Measurements from ENCODE around the gene NSD1.

NSD1 gene, protein sequence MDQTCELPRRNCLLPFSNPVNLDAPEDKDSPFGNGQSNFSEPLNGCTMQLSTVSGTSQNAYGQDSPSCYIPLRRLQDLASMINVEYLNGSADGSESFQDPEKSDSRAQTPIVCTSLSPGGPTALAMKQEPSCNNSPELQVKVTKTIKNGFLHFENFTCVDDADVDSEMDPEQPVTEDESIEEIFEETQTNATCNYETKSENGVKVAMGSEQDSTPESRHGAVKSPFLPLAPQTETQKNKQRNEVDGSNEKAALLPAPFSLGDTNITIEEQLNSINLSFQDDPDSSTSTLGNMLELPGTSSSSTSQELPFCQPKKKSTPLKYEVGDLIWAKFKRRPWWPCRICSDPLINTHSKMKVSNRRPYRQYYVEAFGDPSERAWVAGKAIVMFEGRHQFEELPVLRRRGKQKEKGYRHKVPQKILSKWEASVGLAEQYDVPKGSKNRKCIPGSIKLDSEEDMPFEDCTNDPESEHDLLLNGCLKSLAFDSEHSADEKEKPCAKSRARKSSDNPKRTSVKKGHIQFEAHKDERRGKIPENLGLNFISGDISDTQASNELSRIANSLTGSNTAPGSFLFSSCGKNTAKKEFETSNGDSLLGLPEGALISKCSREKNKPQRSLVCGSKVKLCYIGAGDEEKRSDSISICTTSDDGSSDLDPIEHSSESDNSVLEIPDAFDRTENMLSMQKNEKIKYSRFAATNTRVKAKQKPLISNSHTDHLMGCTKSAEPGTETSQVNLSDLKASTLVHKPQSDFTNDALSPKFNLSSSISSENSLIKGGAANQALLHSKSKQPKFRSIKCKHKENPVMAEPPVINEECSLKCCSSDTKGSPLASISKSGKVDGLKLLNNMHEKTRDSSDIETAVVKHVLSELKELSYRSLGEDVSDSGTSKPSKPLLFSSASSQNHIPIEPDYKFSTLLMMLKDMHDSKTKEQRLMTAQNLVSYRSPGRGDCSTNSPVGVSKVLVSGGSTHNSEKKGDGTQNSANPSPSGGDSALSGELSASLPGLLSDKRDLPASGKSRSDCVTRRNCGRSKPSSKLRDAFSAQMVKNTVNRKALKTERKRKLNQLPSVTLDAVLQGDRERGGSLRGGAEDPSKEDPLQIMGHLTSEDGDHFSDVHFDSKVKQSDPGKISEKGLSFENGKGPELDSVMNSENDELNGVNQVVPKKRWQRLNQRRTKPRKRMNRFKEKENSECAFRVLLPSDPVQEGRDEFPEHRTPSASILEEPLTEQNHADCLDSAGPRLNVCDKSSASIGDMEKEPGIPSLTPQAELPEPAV (N-terminal part only)

DNA sequence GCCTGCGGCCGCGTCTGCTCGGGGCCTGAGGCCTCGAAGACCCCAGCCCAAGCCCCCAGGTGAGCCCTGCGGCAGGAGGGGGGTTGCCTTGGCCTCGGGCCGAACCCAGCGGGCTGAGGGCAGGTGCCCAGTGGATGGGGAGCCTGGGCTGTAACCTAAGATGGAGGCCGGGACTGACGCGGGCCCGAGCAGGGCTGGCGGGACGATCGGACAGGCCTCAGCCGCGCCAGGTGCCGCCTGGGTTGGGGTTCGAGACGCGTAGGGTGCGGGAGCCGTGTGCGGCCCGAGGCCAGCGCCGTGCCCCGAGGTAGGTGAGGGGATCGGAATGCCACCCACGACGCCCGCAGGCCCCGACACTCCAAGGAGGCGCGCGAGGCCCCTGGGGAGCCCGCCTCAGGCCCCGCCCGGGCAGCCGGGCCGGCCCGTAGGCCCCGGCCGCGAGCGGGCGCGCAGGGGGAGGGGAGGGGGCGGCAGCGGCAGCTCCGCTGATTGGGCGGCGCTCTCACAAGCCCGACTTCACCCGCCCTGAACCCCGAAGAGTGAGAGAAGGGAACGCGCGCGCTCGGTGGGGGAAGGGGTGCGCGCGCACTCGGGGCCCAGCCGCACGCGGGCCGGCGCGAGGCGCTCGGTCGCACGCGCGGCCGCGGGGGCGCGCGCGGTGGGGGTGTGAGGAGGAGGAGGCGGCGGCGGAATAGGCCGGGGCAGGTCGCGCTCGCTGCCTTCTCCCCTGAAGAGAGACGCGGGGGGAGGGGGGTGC, at the start of gene NSD1:
NSD1 (plus strand) TSS at position 678 of the 757 bp plus-strand sequence. CDS start 1,331 bp downstream, outside the sequence.
- DNase-seq: no peak

DNA sequence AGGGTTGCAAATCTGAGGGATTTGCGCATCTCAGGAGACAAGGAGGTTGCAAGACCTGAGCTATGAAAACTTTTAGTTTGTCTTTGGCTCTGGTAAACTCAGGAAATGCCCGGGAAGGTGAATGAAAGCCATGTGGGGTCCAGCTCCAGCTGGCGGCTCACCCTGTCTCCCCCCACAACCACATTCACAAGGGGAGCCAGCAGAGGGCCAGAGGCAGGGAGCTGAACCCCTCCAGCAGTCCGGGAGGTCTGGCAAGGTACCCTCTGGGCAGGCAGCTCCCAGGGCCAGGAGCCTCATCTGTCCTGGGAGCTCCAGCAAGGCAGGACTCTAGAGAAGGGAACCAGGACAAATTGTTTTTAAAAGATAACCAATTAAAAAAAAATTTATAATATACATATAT, 49.4 kb upstream of the NSD1 start:
- no peak for DNase-seq

DNA sequence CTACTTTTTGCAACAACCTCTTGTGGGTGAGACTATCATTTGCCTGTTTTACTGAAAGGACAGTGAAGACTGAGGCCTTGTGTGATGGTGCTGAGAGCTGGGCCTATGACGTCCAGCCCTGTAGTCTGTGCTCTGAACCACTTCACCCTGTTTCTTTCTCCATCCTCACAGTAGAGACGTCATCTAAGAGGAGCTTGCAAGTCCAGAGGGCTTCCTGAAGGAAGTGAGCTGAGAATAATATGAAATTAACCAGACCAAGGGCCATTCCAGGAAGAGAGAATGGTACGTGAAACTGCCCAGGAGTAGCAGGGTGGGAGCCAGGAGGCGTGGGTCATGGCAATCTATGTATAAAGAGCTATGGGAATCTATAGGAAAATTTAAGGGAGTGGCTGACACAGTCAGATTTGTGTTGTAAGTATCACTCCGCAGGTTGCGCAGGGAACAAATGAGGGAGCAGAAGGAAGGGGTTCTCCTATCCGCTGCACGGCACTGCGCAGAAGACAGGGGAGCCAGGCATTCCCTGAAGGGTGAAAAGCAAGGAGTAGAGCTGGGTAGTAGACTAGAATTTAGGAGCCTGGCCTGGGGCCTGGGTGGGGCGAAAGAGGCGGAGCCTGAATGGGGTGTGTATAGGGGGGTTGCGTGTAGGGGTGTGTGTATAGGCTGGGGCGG, 47.5 kb upstream of the NSD1 start:
- no peak for DNase-seq

DNA sequence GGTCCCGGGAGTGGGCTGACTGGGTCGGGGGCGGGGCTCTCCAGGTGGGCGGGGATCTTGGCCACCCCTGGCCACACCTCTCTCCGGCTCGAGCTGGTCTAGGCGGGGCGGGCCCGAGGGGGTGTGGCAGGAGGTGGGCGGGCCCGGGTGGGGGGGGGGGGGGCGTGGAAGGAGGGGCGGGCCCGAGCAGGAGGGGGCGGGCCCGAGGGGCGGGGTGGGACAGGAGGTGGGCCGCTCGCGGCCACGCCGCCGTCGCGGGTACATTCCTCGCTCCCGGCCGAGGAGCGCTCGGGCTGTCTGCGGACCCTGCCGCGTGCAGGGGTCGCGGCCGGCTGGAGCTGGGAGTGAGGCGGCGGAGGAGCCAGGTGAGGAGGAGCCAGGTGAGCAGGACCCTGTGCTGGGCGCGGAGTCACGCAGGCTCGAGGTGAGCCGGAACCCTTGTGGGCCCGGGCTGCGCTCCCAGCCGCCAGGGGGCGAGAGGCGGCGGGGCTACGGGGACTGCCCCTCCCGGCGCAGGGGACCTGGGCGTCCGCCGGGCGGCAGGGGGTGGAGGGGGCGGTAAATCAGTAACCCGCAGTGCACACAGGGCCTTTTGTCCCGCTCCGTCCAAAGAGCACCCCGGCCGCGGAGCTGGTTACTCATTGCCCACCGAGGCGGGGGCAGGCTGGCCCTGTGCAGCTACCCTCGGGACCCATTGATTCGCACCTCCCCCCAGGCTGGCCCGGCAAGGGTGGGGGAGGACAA, 46.7 kb upstream of the NSD1 start, which contains the start of gene FGFR4:
FGFR4 (plus strand) TSS at position 262 of the 744 bp plus-strand sequence. CDS start 2,688 bp downstream, outside the sequence.
- peak; percentile 61 for DNase-seq

DNA sequence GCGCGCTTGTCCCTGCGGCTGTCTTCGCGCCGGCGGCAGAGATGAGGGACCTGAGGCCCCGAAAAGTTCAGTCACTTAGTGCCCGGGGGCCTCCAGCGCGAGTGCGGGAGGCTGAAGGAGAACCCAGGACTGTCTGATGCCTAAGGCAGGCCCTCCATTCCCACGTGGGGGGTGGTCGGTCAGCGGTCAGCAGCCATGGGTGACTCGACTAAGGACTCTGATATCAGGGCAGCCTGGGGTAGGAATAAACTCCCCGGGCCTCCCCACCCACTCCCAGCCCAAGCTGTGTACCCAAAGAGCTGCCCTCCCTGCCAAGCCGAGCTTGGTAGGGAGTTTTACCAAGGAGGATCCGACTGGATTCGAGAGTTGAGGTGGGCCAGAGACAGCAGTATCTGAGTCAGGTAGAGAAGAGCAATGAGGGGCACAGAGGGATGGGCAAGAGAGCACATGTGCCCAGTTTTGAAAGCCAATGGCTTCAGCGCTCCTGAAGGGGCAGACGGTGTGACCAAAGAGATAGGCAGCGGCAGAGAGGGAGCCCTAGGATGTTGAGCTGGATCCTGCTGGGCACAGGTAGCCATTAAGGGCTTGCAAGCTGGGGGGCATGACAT, 46.1 kb upstream of the NSD1 start:
- DNase-seq: no peak

DNA sequence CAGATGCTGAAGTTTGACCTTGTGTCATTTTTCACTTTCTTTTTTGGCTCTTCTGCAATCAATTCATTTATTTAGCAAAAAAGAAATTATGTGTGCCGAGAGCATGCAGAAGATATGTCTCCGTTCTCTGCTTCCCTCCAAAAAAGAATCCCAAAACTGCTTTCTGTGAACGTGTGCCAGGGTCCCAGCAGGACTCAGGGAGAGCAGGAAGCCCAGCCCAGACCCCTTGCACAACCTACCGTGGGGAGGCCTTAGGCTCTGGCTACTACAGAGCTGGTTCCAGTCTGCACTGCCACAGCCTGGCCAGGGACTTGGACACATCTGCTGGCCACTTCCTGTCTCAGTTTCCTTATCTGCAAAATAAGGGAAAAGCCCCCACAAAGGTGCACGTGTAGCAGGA, 44.4 kb upstream of the NSD1 start:
- DNase-seq: no peak

DNA sequence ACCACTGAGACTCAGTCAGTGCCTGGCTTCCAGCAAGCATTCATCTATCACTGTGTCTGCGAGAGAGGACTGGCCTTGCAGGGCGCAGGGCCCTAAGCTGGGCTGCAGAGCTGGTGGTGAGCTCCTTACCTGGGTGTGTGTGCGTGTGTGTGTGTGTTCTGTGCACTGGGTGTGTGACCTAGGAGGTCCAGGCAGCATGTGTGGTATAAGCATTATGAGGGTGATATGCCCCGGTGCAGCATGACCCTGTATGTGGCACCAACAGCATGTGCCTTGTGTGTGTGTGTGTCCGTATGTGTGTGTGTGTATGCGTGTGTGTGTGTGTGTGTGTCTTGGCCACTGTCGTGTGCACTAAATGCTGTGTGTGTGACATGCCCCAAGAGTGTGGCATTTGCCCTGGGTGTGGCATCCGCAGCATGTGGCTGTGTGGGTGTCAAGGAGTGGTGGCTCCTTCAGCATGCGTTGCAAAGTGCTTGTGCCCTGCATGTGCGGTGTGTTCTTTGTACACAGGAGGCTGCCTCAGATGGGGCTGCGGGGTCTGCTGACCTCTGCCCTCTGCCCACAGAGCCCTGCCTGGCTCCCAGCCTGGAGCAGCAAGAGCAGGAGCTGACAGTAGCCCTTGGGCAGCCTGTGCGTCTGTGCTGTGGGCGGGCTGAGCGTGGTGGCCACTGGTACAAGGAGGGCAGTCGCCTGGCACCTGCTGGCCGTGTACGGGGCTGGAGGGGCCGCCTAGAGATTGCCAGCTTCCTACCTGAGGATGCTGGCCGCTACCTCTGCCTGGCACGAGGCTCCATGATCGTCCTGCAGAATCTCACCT, 43.5 kb upstream of the NSD1 start:
- DNase-seq: no peak

DNA sequence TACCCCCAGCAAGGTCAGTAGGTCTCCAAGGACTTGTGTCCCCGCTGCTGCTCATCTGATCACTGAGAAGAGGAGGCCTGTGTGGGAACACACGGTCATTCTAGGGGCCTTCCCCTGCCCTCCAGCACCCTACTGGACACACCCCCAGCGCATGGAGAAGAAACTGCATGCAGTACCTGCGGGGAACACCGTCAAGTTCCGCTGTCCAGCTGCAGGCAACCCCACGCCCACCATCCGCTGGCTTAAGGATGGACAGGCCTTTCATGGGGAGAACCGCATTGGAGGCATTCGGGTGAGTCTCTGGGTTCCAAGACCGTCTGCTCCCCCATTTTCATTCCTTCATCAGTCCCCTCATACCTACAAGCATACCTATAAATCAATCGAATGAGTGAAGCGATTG, 42.8 kb upstream of the NSD1 start:
- no peak for DNase-seq

DNA sequence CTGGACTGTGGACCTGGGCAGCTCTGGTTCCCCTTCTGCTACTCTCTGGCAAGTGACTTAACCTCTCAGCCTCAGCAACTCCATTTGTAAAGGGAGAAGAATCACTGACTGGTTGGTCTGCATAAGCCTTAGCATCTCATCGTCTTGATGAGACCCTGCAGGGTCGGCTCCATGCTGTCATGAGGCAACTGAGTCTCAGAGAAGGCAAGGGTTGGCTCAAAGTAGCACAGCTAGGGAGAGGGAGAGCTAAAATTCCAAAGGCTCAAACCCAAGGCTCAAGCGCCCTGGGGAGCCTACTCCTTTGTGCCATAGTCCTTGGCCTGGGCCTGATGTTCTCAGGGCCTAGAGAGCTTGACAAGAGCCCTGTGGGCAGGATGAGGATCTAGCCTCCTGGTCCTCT, 42.3 kb upstream of the NSD1 start:
- DNase-seq: no peak

DNA sequence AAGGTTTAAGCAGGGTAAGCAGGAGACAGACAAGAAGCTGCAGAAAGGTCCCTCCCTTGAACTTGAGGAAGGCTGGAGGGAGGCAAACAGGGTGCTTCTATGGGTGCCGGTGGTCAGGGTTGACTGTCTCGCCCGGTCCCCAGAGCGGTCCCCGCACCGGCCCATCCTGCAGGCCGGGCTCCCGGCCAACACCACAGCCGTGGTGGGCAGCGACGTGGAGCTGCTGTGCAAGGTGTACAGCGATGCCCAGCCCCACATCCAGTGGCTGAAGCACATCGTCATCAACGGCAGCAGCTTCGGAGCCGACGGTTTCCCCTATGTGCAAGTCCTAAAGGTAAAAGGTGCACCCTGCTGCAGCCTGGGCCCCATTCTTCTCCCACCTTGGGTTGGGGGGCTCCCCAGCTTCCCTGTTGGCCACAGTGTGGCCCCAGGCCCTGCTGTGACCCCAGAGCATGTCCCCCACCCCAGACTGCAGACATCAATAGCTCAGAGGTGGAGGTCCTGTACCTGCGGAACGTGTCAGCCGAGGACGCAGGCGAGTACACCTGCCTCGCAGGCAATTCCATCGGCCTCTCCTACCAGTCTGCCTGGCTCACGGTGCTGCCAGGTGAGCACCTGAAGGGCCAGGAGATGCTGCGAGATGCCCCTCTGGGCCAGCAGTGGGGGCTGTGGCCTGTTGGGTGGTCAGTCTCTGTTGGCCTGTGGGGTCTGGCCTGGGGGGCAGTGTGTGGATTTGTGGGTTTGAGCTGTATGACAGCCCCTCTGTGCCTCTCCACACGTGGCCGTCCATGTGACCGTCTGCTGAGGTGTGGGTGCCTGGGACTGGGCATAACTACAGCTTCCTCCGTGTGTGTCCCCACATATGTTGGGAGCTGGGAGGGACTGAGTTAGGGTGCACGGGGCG, 41.1 kb upstream of the NSD1 start:
- no peak for DNase-seq

DNA sequence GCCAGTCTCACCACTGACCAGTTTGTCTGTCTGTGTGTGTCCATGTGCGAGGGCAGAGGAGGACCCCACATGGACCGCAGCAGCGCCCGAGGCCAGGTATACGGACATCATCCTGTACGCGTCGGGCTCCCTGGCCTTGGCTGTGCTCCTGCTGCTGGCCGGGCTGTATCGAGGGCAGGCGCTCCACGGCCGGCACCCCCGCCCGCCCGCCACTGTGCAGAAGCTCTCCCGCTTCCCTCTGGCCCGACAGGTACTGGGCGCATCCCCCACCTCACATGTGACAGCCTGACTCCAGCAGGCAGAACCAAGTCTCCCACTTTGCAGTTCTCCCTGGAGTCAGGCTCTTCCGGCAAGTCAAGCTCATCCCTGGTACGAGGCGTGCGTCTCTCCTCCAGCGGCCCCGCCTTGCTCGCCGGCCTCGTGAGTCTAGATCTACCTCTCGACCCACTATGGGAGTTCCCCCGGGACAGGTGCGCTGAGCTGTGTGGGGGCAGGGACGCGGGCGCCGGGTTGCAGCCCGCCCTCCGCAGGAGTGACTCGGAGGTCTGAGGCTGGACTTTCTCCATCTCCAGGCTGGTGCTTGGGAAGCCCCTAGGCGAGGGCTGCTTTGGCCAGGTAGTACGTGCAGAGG, 40.4 kb upstream of the NSD1 start:
- DNase-seq: no peak

DNA sequence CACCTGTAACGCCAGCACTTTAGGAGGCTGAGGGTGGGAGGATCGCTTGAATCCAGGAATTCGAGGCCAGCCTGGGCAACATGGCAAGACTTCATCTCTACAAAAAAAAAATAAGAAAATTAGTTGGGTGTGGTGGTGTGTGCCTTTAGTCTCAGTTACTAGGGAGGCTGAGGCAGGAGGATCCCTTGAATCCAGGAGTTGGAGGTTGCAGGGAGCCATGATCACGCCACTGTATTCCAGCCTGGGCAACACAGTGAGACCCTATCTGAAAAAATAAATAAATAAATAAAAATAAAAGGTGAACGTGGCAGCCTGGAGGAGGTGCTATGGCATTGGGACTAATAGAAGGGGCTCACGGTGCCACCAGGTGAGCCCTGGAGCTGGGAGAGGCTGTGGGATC, 39.8 kb upstream of the NSD1 start:
- DNase-seq: no peak

DNA sequence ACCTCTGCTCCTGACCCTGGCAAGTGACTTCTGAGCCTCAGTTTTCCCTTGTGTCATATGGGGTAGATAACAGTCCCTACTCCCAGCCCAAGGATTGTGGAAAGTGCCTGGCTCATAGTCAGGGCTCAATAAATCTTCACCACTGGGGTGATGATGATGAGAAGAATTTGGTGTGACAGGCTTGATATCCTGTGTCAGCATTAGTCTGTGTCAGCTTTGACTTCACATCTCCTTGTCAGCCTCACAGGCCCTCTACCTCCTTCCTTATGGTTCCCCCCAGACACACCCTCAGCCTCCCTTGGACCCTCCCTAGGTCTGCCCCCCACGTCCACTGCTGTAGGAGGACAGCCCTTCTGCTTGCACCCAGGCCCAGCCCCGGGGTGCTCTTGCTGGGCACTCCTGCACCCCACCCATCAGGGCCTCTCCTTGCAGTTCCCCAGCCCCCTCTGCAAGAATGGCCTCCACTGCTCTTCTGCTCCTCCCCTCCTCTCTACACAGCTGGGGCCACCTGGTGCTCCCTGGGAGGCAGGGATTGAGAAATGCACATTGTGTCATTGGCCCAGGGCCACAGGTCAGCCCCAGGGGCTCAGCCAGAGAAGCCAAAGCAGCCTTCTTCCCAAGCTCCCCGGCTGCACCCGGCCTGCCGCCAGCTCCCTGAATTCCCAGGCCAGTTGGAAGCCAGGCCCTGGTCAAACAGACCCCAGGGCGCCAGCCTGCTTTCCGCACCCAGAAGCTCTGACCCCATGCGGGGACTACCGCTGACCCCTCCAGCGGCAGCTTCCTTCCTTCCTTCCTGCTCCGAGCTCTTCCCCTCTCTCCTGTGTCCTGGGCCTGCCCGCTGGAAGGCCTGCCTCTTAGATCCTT, 39.1 kb upstream of the NSD1 start:
- DNase-seq: no peak

DNA sequence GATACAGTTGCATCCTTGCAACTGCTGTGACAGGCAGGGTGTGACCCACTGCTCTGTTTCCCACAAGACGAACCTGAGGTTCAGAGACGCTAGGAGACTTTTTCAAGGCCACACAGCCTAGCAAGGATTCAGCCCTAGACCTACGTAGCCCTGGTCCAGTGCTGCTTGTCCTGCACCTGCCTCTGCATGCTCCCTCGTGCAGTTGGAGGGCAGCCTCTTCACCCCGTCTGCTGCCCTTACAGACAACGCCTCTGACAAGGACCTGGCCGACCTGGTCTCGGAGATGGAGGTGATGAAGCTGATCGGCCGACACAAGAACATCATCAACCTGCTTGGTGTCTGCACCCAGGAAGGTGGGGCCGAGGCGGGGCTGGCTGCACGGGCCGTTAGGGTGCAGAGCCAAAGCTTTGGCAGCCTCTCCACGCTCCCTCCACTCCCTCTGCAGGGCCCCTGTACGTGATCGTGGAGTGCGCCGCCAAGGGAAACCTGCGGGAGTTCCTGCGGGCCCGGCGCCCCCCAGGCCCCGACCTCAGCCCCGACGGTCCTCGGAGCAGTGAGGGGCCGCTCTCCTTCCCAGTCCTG, 38.4 kb upstream of the NSD1 start:
- no peak for DNase-seq

DNA sequence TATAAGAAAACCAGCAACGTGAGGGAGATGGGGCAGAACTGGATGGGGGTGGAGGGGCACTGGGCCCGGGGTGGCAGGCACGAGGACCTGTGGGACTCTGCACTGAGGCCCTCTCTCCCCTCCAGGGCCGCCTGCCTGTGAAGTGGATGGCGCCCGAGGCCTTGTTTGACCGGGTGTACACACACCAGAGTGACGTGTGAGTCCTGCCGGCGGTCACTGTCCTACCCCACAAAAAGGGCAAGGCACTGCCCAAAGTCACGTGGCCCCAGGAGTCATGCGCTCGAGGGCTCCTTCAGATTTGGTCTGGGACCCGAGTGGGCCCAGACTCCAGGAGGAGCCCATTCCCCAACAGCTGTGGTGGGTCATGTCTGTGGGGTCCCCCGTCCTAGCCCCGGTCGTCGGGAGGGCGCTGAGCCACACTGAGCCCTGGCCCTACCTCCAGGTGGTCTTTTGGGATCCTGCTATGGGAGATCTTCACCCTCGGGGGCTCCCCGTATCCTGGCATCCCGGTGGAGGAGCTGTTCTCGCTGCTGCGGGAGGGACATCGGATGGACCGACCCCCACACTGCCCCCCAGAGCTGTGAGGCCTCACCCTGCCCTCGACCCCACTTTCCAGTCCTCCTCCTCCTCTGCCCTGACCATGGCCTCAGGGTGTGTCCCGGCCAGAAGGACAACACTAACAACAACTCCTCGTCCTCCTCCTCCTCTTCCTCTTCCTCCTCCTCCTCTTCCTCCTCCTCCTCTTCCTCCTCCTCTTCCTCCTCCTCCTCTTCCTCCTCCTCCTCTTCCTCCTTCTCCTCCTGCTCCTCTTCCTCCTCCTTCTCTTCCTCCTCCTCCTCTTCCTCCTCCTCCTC, 37.2 kb upstream of the NSD1 start:
- no peak for DNase-seq
